ENCODE measurements around the gene ENTHD1. TPM values are rescaled to one million over a fixed set of nuclear protein-coding genes. Genes with fewer than 3 reads are reported as not detected.
"Not testable (repeated sequence)": the region's sequence is repeated elsewhere in the genome, so short reads cannot be mapped to it uniquely, and the experiment has no call there.

The ENTHD1 gene
- total and polyA plus RNA-seq, 2 experiments from 2014 or later: not detected

- Histone ChIP-seq H3K4me1 (ENCODE audit: low read depth) (no peaks in the 10 kb centered on the region), H3K27ac (no peak overlapping the region), H3K36me3 (no peaks in the 10 kb centered on the region), H3K27me3 (peaks cover 18% of the 10 kb centered on the region), H3K4me3 (no peak overlapping the region), H3K9me3 (ENCODE audit: low read depth) (no peaks in the 10 kb centered on the region)
- no peak for DNase-seq (ENCODE audit: low read depth in 1 of 2, low spot score in 1 of 2)
- TF ChIP-seq, protein P1, sequence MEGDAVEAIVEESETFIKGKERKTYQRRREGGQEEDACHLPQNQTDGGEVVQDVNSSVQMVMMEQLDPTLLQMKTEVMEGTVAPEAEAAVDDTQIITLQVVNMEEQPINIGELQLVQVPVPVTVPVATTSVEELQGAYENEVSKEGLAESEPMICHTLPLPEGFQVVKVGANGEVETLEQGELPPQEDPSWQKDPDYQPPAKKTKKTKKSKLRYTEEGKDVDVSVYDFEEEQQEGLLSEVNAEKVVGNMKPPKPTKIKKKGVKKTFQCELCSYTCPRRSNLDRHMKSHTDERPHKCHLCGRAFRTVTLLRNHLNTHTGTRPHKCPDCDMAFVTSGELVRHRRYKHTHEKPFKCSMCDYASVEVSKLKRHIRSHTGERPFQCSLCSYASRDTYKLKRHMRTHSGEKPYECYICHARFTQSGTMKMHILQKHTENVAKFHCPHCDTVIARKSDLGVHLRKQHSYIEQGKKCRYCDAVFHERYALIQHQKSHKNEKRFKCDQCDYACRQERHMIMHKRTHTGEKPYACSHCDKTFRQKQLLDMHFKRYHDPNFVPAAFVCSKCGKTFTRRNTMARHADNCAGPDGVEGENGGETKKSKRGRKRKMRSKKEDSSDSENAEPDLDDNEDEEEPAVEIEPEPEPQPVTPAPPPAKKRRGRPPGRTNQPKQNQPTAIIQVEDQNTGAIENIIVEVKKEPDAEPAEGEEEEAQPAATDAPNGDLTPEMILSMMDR (IDR thresholded peaks at IDR 0.05; ENCODE audit: low read depth, low read length): no peak
These were observed 41.8 kb downstream of the ENTHD1 start for GRCh38 chr22:39851606-39852315.

DNA sequence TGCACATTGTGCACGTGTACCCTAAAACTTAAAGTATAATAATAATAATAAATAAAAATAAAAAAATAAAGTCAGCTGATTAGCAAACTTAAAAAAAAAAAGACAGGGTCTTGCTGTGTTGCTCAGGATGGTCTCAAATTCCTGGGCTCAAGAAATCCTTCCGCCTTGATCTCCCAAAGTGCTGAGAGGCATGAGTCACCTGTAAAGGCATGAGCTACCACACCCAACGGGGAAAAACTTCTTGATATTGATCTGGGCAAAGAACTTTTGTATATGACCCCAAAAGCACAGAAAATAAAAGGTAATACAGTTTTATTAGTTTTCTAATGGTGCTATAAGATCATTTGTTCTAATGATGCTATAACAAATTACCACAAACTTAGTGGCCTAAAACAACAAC lies 46.1 kb downstream of the ENTHD1 start:
- Histone ChIP-seq H3K27ac (no peak overlapping the region), H3K36me3 (no peaks in the 10 kb centered on the region), H3K27me3 (peaks cover 7% of the 10 kb centered on the region), H3K9me3 (ENCODE audit: low read depth) (no peaks in the 10 kb centered on the region), H3K4me3 (no peak overlapping the region), H3K4me1 (ENCODE audit: low read depth) (no peaks in the 10 kb centered on the region)
- TF ChIP-seq, protein P1 (IDR thresholded peaks at IDR 0.05; ENCODE audit: low read depth, low read length): no peak
- no peak for DNase-seq (ENCODE audit: low read depth in 1 of 2, low spot score in 1 of 2)

GRCh38 chr22:39846539-39846938 lies 47.0 kb downstream of the ENTHD1 start:
- not testable (repeated sequence) for H3K27me3 ChIP-seq; H3K4me1 ChIP-seq (ENCODE audit: low read depth); H3K9me3 ChIP-seq (ENCODE audit: low read depth); H3K36me3 ChIP-seq; H3K27ac ChIP-seq; DNase-seq (ENCODE audit: low read depth in 1 of 2, low spot score in 1 of 2); H3K4me3 ChIP-seq

GRCh38 chr22:39845529-39845928 lies 48.0 kb downstream of the ENTHD1 start:
- no peaks in the 10 kb centered on the region for H3K9me3 ChIP-seq (ENCODE audit: low read depth)
- DNase-seq (ENCODE audit: low read depth in 1 of 2, low spot score in 1 of 2): no peak
- no peaks in the 10 kb centered on the region for H3K36me3 ChIP-seq
- H3K4me1 ChIP-seq (ENCODE audit: low read depth): no peaks in the 10 kb centered on the region
- peaks cover 7% of the 10 kb centered on the region for H3K27me3 ChIP-seq
- TF ChIP-seq, protein P1 (IDR thresholded peaks at IDR 0.05; ENCODE audit: low read depth, low read length): no peak
- H3K4me3 ChIP-seq: no peak overlapping the region
- H3K27ac ChIP-seq: no peak overlapping the region

DNA sequence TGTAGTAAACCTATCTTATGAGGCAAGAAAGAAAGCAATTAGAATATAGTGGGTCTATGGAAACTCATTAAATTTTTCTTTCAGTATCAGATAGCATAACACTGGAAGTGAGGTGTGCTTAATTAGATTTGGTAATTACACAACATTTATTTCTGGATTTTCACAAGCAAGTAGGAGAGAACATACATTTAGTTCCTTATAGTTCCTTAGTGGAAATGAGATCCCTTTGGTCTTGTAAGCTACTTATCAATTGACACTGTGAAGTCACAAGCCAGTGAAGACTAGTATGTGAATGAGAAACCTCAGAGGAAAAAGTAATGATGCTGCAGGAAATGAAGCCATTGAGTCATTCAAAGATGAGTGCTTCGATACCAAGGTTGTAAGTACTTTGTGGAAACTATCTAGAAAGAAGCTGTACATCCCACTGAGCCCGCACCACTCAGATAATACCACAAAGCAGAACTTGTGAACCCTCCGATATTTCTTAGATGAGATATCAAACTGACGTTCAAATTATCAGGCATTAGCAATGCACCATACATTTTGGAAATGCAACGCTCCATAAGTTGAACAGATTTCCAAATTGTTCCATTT lies 53.5 kb downstream of the ENTHD1 start:
- H3K36me3 ChIP-seq: no peaks in the 10 kb centered on the region
- no peak overlapping the region for H3K4me3 ChIP-seq
- no peaks in the 10 kb centered on the region for H3K9me3 ChIP-seq (ENCODE audit: low read depth)
- peaks cover 5% of the 10 kb centered on the region for H3K27me3 ChIP-seq
- DNase-seq (ENCODE audit: low read depth in 1 of 2, low spot score in 1 of 2): no peak
- no peaks in the 10 kb centered on the region for H3K4me1 ChIP-seq (ENCODE audit: low read depth)
- H3K27ac ChIP-seq: no peak overlapping the region
- TF ChIP-seq, protein P1 (IDR thresholded peaks at IDR 0.05; ENCODE audit: low read depth, low read length): no peak

DNA sequence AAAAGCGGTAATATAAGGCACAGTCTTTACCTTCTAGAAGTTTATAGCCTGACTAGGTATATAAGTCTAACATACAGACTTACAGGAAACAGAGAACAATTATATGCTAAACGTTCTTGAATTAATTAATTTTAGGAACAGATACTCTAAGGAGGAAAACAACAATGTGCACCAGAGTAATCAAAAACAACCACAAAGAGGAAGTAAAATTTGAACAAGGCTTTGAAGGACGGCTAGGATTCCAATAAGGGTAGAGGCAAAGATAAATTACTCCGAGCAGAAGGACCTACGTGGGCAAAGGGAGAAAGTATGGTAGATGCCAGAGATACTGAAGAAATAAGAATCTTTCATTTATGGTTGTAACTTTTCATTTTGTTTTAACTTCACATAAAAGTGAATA lies 54.4 kb downstream of the ENTHD1 start:
- Histone ChIP-seq H3K9me3 (ENCODE audit: low read depth) (no peaks in the 10 kb centered on the region), H3K27ac (no peak overlapping the region), H3K4me1 (ENCODE audit: low read depth) (no peaks in the 10 kb centered on the region), H3K27me3 (peaks cover 9% of the 10 kb centered on the region), H3K4me3 (no peak overlapping the region), H3K36me3 (no peaks in the 10 kb centered on the region)
- no peak for DNase-seq (ENCODE audit: low read depth in 1 of 2, low spot score in 1 of 2)
- TF ChIP-seq, protein P1 (IDR thresholded peaks at IDR 0.05; ENCODE audit: low read depth, low read length): no peak

All from cardiac muscle cell (in vitro differentiated cells and primary cell).